CD4-positive, alpha-beta T cell treated with Interleukin-10 for 1 hour (primary cell): ENCODE data around the gene KRT71.
"Not testable (repeated sequence)": the region's sequence is repeated elsewhere in the genome, so short reads cannot be mapped to it uniquely, and the experiment has no call there.

Source experiments
- DNase-seq: peaks from one replicate; pipeline ENCODE4 v3.0.0-alpha.2; 2020

KRT71 gene

DNA sequence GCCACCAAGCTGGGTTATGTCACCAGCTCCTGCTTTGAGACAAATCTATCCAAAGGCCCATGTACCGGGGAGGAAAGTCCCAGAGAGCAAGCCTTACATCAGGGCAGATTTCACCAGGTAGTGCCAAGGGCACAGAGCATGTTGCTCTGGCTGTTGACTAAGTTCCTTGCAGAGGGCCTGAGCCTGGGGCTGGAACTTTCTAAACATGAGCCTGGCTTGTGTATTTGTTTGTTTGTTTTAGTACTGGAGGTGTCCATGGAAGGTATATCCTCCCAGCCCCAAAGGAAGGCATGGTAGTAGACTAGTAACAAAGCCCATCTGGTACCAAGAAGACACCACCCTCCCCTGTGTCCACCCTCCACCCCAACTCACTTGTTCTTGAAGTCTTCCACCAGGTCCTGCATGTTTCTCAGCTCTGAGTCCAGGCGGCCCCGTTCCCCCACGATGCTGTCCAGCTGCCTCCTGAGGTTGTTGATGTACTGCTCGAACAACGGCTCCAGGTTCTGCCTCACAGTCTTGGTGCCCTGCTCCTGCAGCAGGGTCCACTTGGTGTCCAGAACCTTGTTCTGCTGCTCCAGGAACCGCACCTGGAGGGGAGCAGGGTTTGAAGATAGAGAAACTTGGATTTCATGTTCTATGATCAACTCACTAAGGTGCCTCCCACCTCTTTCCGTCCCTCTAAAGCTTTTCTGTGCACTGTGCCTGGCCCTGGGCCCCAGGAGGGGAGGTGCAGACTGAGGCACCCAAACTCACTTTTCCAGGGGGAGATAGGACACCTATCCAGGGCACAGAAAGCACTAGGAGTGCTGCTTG is 34.2 kb downstream of the KRT71 start:
- no peak for DNase-seq

DNA sequence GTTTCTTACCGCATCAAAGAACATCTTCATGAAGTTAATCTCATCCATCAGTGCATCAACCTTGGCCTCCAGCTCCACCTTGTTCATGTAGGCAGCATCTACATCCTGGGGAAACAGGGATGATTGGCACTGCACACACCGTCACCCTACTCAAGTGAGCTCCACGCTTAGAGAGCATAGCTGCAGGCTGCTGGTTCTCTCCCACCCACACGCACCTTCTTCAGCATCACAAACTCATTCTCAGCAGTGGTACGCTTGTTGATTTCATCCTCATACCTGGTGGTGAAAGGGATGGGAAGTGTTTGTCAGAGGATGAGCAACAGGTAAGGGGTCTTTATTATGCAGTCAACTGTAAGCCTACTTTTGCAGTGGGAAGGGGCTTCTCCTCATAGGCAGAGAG is 35.1 kb downstream of the KRT71 start:
- DNase-seq, result no peak

DNA sequence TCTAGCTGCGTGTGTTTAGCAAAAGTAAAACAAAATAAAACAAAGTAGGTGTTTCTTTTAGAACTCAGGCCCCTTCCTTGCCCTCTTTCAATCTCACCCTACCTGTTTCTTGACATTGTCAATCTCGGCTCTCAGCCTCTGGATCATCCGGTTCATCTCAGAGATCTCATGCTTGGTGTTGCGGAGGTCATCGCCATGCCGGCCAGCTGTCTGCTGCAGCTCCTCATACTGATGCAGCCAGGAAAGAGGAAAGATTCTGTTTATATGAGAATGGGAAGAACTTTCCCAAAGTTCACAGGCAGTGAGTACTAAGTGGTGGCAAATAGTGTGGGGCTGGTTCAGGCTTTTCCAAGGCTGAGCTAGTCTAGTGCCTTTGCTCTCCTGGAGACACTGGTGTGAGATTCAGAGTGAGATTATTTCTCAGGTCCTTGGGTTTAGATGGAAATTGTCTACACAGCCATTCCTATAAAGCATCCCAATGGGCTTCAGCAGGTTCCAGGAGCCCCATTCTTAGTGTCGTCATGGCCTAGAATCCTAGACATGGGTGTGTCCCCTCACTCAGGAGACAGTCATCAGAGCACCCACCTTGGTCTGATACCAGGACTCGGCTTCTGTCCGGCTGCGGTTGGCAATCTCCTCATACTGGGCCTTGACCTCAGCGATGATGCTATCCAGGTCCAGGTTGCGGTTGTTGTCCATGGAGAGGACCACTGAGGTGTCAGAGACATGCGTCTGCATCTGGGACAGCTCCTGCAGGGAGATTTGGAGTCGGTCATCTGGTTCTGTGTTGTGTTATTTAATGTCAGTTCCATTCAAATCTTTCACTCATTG is 35.7 kb downstream of the KRT71 start:
- no peak for DNase-seq

DNA sequence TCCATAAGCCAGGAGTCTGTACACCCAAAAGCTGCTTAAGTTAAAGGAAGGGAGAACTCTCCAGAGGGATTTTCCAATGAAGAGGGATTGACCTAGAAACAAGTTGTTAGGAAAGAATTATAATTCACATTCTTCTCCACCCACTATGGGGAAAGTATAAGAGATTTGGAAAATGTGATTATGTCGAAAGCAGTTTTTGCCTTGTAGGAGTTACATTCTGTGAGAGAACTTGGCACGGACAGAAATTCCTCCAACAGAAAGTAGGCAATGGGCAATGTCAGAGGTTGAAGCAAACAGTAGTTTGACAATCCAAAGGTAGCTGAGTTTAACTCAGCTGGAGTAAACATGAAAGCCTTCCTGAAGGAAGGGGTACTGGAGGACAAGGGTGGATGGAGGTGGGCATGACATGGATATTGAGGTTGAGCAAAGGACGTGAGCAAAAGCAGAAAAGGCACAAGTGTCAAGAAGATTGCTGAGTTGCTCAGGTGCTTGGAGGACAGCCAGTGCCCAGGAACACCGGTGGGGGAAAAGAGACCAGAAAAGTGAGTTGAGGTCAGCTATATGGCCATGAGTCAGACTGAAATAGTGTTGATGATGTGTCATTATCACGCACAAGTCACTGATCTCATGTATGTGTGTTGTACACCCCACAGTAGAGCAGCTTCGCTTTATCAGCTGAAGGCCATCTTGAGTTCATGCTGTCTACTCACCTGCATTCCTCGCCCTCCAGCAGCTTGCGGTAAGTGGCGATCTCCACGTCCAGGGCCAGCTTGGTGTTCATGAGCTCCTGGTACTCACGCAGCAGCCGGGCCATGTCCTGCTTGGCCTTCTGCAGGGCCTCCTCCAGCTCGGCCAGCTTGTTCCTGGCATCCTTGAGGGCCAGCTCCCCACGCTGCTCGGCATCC is 36.8 kb downstream of the KRT71 start:
- DNase-seq, result no peak

DNA sequence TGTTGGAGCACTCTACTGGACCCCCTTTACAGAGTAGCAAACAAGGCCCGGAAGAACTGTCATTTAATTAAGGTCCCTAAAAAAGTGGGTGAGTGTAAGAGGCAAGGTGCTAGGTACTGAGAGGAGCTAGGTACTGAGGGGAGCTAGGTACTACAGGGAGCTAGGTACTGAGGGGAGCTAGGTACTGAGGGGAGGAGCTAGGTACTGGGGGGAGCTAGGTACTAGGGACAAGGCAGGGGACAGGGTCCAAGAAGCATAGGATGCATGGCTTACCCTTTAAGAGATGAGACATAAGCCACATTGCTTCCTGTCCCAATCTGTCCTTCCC is 37.7 kb downstream of the KRT71 start:
- DNase-seq, result no peak

DNA sequence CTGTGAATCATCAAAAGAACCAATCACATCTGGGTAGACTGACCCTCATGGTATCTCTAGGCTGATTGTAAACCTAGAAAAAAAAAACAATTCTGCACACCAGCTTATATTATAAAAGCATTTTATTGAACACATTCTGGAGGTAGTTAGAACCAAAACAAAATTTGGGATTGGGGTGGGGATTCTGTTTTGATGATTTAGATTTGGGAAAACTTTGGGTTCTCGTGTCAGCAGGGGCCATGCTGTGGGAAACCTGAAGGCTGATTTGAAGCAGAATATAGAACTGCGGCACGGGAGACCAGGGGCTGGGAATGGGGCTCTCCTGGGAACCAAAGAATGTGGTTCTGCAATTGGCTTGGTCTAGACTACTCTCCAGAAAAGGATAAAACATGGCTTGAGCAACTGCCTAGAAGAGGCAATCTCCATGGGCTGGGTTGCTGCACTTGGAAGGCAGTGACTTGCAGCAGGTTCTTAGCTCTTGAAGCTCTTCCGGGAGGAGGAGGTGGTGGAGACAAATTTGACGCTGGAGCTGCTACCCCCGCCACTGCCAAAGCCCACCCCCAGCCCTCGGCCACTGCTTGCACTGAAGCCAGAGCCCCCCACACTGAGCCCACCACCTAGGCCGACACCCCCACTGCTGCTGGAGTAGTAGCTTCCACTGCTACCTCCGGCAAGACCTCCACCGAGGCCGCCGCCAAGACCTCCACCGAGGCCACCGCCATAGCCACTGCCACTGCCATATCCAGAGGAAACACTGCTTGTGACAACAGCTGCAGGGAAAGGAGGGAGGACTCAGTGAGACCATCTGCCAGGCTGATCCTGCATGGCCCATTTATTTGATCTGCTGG is 38.2 kb downstream of the KRT71 start:
- no peak for DNase-seq

DNA sequence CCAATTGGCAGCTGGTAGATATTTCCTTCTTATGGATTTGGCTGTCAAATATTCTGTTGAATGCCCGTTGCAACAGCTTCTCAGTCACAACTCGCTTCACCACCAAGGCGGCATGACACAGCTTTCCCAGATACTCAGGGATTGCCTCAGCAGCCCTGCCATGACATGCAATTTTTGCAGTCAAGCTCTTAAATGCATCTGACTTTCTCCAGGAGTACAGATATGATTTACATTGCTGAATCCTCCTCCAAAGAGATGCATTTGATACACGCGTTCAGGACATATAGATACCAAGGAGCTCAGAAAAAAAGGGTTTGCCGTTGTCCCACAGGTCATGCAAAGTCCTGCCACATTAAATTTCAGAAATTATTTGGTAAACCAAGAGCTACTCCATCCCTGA is 39.2 kb downstream of the KRT71 start:
- DNase-seq, result no peak

DNA sequence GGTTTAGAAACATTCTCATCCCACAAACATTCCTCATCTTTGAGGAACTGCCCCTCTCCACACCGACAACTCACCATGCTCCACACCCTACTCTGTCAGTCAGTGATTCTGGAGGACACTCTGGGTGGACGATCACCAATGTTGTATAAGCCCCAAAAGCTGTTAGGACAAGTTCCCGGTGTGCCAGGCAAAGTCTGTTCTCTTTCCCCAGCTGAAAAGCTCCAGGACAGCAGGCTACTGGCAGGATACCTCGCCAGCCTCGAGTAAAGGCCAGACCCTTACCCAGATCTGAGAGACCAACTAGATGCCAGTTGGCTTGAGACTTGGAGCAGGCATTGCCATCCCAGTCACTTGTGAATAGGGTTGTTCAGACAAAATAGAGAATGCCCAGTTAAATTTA is 44.7 kb downstream of the KRT71 start:
- DNase-seq, result no peak

DNA sequence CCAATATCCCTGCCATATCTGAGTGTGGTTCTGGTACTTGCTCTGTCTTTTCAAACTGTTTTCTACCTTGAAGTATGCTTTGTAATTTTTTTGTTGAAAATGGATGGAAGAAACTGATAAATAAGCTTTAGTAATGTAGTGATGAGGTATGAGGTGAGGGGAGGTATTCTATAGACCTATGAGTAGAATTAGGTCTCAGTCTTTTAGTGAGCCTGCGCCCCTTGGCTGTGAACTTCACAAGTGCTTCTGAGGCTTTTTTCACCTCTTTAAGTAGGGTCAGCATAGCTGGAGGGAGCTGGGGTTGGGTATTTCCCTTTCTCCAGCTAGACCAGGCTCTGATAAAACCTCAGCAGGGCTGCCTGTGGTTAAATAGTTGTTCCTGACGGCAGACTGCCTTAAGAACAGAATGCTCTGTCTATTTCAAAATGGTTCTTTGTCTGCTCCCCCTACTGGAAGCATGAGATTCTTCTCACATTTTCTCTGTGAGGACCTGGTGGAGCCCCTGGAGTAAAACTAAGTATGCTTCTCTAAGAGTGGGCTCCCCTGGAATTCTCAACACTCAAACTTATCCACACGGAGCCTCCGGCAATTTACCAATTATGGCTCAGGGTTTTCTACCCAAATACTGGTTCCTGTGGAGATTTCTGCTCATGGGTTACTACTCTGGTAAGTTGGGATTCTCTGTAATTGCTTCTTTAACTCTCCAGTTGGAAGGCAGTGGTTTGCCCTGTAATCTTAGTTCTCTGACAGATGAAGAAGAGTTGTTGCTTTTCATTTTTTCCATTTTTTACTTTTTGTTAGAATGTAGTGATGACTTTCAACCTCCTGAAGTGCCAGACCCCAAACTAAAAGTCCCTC is 45.9 kb downstream of the KRT71 start:
- DNase-seq, result peak; percentile 35

DNA sequence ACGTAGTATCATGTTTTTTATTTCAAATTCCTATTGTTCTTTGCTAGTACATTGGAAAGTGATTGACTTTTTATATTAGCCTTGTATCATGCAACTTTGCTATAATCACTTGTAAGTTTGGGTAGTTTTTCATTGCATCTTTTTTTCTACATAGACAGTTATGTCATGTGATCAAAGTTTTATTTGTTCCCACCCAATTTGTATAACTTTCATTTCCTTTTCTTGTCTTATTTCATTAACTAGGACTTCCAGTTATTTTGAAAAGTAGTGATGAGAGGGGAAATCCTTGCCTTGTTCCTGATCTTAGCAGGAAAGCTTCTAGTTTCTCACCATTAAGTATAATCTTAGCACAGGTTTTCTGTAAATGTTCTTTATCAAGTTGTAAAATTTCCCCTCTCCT is 50.1 kb downstream of the KRT71 start:
- no peak for DNase-seq

DNA sequence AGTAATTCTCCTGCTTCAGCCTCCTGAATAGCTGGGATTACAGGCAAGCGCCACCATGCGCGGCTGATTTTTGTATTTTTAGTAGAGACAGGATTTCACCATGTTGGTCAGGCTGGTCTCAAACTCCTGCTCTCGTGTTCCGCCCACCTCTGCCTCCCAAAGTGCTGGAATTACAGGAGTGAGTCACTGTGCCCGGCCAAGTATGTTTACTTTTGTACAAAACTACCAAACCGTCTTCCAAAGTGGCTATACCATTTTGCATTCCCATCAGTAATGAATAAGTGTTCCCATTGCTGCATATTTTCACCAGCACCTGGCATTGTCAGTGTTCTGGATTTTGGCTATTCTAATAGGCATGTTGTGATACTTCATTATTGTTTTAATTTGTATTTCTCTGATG is 51.5 kb downstream of the KRT71 start:
- DNase-seq, result no peak

DNA sequence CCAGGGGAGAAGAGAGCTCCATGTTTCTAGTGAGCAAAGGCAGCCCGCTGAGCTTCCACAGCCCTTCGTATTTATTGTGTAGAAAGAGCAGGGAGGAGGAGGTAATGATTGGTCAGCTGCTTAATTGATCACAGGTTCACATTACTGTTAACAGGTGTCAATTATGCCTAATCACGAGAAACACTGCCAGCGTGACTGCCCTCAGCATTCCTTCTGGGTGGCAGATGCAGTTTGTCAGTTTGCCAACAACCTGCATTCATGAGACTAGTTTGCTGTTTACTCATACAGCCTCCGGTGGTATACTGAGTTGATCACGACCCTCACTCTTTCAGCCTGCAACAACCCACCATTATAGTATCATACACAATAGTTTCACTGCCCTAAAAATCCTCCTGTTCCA is 52.4 kb downstream of the KRT71 start:
- not testable (repeated sequence) for DNase-seq

DNA sequence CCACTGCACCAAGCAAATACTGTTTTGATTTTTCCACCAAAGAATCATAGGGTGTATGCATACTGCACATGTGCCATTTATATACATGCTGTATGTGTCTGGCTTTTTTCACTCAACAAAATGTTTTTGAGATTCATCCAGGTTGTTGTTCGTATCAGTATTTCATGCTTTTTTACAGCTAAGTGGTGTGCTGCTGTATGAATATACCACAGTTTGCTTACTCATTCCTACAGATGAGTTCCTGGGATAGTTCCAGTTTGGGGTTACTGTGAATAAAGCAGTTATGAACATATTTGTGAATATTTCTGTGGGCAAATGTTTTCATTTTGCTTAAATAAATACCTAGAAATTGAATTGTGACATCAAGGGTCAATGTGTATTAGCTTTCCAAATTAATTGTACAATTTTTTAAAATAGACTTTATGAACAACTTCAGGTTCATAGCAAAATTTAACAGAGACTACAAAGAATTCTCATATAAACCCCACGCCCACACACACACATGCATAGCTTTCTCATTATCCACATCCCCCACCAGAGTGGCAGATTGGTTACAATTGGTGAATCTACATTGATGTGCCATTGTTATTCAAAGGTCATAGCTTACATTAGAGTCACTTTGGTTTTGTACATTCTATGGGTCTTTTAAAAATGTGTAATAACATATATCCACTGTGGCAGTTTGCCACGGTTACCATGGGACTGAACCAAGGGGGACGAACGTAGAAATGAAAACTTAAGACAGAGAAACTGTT is 53.0 kb downstream of the KRT71 start:
- DNase-seq, result no peak

DNA sequence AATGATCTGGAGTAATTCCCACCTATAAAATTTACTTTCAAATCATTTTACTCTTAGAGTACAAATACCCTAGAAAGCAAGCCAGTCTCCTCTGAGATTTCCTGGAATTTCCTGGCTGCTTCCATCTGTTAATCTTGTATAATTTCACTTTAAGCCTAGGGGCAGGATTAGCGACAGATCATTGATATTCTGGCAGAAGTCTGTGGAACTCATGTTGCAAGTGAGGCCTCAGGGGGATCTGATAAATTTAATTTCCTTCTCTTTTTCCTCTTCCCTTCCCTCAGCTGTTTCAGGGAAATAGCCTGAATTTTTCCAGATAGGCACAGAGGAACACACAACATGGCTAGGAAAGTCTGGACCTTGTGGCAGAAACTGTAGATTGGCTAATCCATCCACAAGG is 54.0 kb downstream of the KRT71 start:
- DNase-seq, result no peak

DNA sequence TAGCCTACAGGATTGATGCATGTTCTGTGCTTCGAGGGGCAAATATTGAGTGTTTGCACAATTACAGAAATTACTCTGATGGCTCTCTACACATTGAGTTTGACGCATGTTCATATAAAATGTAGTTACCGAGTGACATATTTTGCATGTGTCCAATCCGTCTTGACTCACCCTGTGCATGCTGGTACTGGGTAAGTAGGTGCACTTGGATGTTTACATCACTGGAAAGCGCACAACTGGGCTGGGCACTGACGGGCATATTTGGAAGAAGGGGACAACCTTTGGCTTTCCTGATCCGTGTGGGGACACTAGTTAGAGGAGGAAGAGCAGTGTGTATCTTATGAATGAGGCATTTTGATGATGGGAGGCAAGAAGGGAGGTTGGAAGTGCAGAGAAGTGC is 55.0 kb downstream of the KRT71 start:
- DNase-seq, result no peak

DNA sequence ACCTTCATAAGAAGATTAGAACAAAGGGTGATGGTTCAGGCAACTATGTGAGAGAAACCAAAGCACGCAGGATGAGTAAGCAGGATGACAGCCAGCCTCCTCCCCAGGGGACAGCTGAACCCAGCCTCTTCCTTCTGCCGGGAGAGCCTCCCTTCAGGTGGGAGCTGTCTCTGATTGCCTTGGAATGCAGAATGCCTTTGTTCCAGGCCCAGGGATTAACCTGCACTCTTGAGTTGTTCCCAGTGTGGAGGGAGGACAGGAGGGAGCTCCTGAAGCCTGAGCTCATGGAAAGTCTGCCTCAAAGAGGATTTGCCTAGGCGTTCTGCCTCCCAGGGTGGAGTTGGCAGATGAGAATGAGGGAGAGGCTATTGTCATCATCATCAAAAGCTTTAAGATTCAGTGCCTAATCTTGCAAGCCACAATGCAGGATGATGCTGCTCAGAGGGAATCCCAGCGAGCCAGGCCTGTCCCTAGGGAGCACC is 56.3 kb downstream of the KRT71 start:
- DNase-seq, result no peak

DNA sequence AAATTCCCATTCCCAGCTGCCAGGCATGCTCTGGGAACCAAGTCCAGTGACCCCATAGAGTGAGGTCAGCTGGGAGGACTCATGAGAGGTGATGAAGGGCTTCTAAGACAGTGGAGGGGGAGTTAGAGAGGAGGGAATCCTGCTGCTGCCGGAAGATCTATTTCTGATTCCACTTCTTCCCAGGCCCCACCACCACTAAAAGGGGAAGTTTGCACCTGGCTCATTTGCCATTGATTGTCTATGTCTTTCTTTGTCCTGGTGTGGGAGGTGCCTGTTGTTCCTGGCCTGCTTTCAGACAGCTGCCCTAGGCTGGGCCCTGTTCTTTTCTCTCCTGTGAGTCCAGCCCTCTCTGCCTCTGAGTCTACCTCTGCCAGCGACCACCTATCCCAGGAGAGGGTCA is 56.9 kb downstream of the KRT71 start:
- no peak for DNase-seq

DNA sequence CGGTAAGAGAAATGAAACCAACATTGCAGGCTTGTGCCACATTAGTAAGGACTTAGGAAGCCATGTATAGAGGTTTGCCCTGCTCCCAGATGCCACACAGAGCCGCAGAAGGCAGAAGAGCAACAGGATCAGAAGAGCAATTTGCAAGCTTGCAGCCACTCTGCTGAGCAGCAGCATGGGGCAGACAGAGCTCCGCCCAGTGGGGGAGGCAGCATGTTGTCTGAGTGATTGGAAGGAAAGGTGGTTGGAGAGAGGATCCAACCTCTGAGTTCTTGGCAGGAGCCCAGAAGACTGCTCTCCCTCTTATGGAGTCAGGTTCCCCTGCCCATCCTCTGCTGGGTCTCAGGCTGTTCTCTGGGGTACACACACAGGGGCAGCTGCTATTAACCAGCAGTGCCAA is 57.6 kb downstream of the KRT71 start:
- DNase-seq, result no peak

DNA sequence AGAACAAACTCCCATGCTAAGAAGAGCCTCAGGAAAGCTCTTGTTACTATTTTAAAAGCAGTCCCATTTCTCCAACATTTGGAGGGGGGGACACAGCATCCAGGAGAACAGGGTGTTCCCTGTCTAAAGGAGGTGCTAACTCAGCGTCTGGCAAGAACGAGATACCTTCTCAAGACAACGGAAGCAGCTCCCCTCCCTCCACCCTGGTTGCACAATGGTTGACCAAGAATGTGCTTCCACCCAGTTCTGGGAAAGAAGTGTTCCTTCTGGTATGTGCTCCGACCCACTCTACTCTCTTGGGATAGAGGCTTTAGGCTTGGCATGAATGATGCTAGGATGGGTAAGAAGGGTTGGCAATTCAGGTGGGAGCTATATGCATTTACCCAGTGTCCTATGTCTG is 58.4 kb downstream of the KRT71 start:
- DNase-seq, result no peak

DNA sequence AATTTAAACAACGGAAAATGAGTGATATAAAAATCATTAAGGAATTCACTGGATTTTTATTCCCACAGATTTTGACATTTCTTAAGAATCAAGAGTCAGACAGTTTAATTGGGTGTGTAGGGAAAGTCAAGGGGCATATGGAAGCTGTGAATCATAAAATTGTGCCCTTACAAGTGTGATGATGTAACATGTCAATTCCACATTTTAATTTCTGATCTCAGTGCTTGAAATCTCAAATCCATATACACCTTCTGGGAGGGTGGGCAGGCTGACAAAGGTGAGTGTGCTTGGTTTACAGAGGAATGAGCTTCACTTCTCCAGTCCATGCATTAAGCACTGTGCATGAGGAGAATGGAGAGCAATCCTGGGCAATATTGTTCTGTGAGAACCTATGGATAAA is 58.8 kb downstream of the KRT71 start:
- no peak for DNase-seq
